GM12878 (cell line): ENCODE measurements around the gene MAT2B. TPM values are rescaled to one million over a fixed set of nuclear protein-coding genes. Genes with fewer than 3 reads are reported as not detected.
A peak's percentile ranks its signal among the peaks of the same experiment; 100 is the strongest.

Experiments used
- ATAC-seq: fragments of 200-7000 bp; cut with Tn5 transposase; 3 replicates; pipeline ENCODE4 v1.9.1; 2020; ENCODE audit warnings: mild to moderate bottlenecking, moderate library complexity
- BruUV-seq: library from RNA; stranded (reverse); fragments of 400-500 nt; replicated peaks from 2 replicates; lab custom pipeline; 2021; lab: Mats Ljungman, UMichigan
- CTCF ChIA-PET: fragments of 300-600 bp; sonication (Branson Sonifier 250); formaldehyde crosslinking; extraction: SDS; loops from one replicate; lab custom pipeline; 2021; ENCODE audit warnings: inconsistent platforms; lab: Yijun Ruan, JAX
- POLR2A ChIA-PET: fragments of 350-600 bp; formaldehyde crosslinking; extraction: SDS; loops from one replicate; lab custom pipeline; 2021; ENCODE audit warnings: inconsistent platforms; lab: Charles Lee
- RAD21 ChIA-PET: fragments of 300-600 bp; sonication (Branson Sonifier 250); formaldehyde crosslinking; loops from one replicate; lab custom pipeline; 2023; ENCODE audit warnings: antibody characterized with exemption; ENCODE audit not compliant: unreplicated experiment; lab: Charles Lee
- SMC1A ChIA-PET: fragments of 300-600 bp; sonication (Branson Sonifier 250); formaldehyde crosslinking; loops from one replicate; lab custom pipeline; 2023; ENCODE audit not compliant: unreplicated experiment, uncharacterized antibody; lab: Charles Lee
- DNase-seq: peaks from one replicate; pipeline ENCODE4 v3.0.0-alpha.2; 2011; ENCODE audit warnings: low read depth, low spot score
- FAIRE-seq: peaks from 3 replicates; lab custom pipeline; 2011; peaks lifted over from hg19 to GRCh38; lab: Jason Lieb, UNC
- H2AFZ ChIP-seq: 2 replicates; pipeline ENCODE4 v1.6.0; 2011; ENCODE audit warnings: low read depth, low read length, control low read depth; ENCODE audit not compliant: control insufficient read depth
- H3K27ac ChIP-seq: 2 replicates; pipeline ENCODE4 v1.5.1; 2011; ENCODE audit warnings: control low read depth; ENCODE audit not compliant: control insufficient read depth, insufficient read depth
- H3K27me3 ChIP-seq, 2 experiments: replicated peaks in 1 of 2; 2 replicates each; pipeline versions ENCODE4 v1.6.0 to v1.6.1; 2011; ENCODE audit warnings: low read length in 1 of 2; ENCODE audit not compliant: control insufficient read depth in 2 of 2, insufficient read depth in 2 of 2
- H3K36me3 ChIP-seq, 2 experiments: 2 replicates each; pipeline ENCODE4 v1.5.1; 2011; ENCODE audit warnings: low read length in 1 of 2; ENCODE audit not compliant: control insufficient read depth in 2 of 2, insufficient read depth in 2 of 2
- H3K4me1 ChIP-seq: 2 replicates; pipeline ENCODE4 v1.6.1; 2011; ENCODE audit warnings: mild to moderate bottlenecking, low read length, moderate library complexity, mixed read lengths; ENCODE audit not compliant: control insufficient read depth, insufficient read depth
- H3K4me2 ChIP-seq: 2 replicates; pipeline ENCODE4 v1.6.0; 2011; ENCODE audit warnings: control low read depth; ENCODE audit not compliant: control insufficient read depth, insufficient read depth
- H3K4me3 ChIP-seq: fragments of 200-600 bp; sonication (generic); 2 replicates; pipeline ENCODE4 v1.5.1; 2016
- H3K79me2 ChIP-seq: 2 replicates; pipeline ENCODE4 v1.6.0; 2011; ENCODE audit warnings: low read length; ENCODE audit not compliant: control insufficient read depth, insufficient read depth
- H3K9ac ChIP-seq: 2 replicates; pipeline ENCODE4 v1.8.0; 2011; ENCODE audit warnings: low read length, control low read depth, mixed read lengths; ENCODE audit not compliant: control insufficient read depth, insufficient read depth
- H3K9me3 ChIP-seq: replicated peaks from 3 replicates; pipeline ENCODE4 v1.5.1; 2011; ENCODE audit warnings: mild to moderate bottlenecking, low read length; ENCODE audit not compliant: control insufficient read depth, insufficient read depth
- H4K20me1 ChIP-seq: 2 replicates; pipeline ENCODE4 v1.6.0; 2011; ENCODE audit not compliant: control insufficient read depth, insufficient read depth
- ATF2 ChIP-seq: IDR thresholded peaks from 2 replicates; pipeline ENCODE4 v1.6.1; 2012; ENCODE audit warnings: low read length, inconsistent platforms
- BACH1 ChIP-seq: fragments of 450-650 bp; IDR thresholded peaks from 2 replicates; pipeline ENCODE4 v1.6.1; 2017; ENCODE audit warnings: mild to moderate bottlenecking, borderline replicate concordance
- BCL3 ChIP-seq: IDR thresholded peaks from 2 replicates; pipeline ENCODE4 v1.6.1; 2011; ENCODE audit warnings: borderline replicate concordance, low read depth, mild to moderate bottlenecking, moderate library complexity, low read length; ENCODE audit not compliant: insufficient read depth, poor library complexity, severe bottlenecking
- CBFB ChIP-seq: IDR thresholded peaks from 2 replicates; pipeline ENCODE4 v1.6.1; 2016; ENCODE audit warnings: antibody characterized with exemption, low read depth
- CEBPB ChIP-seq, 2 experiments: fragments of 150-350 bp in 1 of 2; IDR thresholded peaks; 2 replicates each; pipeline ENCODE4 v1.6.1; 2012 to 2014; ENCODE audit warnings: low read depth in 2 of 2, low read length in 2 of 2, borderline replicate concordance in 1 of 2, inconsistent platforms in 1 of 2
- CHD2 ChIP-seq: IDR thresholded peaks from 2 replicates; pipeline ENCODE4 v1.6.1; 2011; ENCODE audit warnings: low read depth, low read length, improper control_type of control experiment, borderline replicate concordance
- MEF2B ChIP-seq: fragments of 450-650 bp; IDR thresholded peaks from 2 replicates; pipeline ENCODE4 v1.6.1; 2018; ENCODE audit warnings: mild to moderate bottlenecking, moderate library complexity; ENCODE audit not compliant: partially characterized antibody, poor library complexity, severe bottlenecking
- MYC ChIP-seq: IDR thresholded peaks from 2 replicates; pipeline ENCODE4 v1.6.1; 2011; ENCODE audit warnings: mild to moderate bottlenecking, low read length, moderate library complexity, inconsistent platforms; ENCODE audit not compliant: insufficient read depth, insufficient replicate concordance, insufficient read length, severe bottlenecking
- NR2F1 ChIP-seq: fragments of 450-650 bp; conservative IDR thresholded peaks from 2 replicates; pipeline ENCODE4 v1.6.1; 2017; ENCODE audit warnings: mild to moderate bottlenecking
- POLR2AphosphoS2 ChIP-seq: IDR thresholded peaks from 2 replicates; pipeline ENCODE4 v1.6.1; 2011; ENCODE audit warnings: low read depth, mild to moderate bottlenecking, low read length, improper control_type of control experiment, moderate library complexity
- POLR2AphosphoS5 ChIP-seq: IDR thresholded peaks from 2 replicates; pipeline ENCODE4 v1.6.1; 2011; ENCODE audit warnings: mild to moderate bottlenecking, low read length, inconsistent platforms
- POU2F2 ChIP-seq: IDR thresholded peaks from 3 replicates; pipeline ENCODE4 v1.6.1; 2011; ENCODE audit warnings: low read depth, mild to moderate bottlenecking, low read length, borderline replicate concordance
- RB1 ChIP-seq: fragments of 450-650 bp; formaldehyde crosslinking; IDR thresholded peaks from 2 replicates; pipeline ENCODE4 v1.6.1; 2017; ENCODE audit warnings: mild to moderate bottlenecking, borderline replicate concordance
- RBBP5 ChIP-seq: fragments of 200-600 bp; sonication (generic); conservative IDR thresholded peaks from 2 replicates; pipeline ENCODE4 v1.6.1; 2016
- RFX5 ChIP-seq: IDR thresholded peaks from 2 replicates; pipeline ENCODE4 v1.6.1; 2011; ENCODE audit warnings: low read depth, low read length, improper control_type of control experiment
- SIN3A ChIP-seq: IDR thresholded peaks from 2 replicates; pipeline ENCODE4 v1.6.1; 2012; ENCODE audit warnings: low read depth, low read length, improper control_type of control experiment
- SMAD5 ChIP-seq: IDR thresholded peaks from 2 replicates; pipeline ENCODE4 v1.6.1; 2016; ENCODE audit warnings: antibody characterized with exemption, low read depth
- YY1 ChIP-seq: IDR thresholded peaks from 2 replicates; pipeline ENCODE4 v1.6.1; 2011; ENCODE audit warnings: low read depth, mild to moderate bottlenecking, low read length
- ZNF217 ChIP-seq: fragments of 450-650 bp; IDR thresholded peaks from 2 replicates; pipeline ENCODE4 v1.6.1; 2017; ENCODE audit warnings: antibody characterized with exemption, mild to moderate bottlenecking
- WGBS: methylation state at CpG from one replicate; pipeline ENCODE4 v1.1.6; 2016; ENCODE audit warnings: low lambda C conversion rate; ENCODE audit not compliant: insufficient replicate concordance, insufficient coverage; ENCODE audit errors: missing lambda C conversion rate; 5-methylcytosine and 5-hydroxymethylcytosine counted together
- in situ Hi-C: fragments of 300-500 bp; cut with MboI; formaldehyde crosslinking; loops from 9 replicates; pipeline ENCODE4 v1.14.3; 2018; ENCODE audit warnings: mixed read lengths
- intact Hi-C: fragments of 100-400 bp; cut with micrococcal nuclease; formaldehyde crosslinking; loops from one replicate; pipeline ENCODE4 v1.14.2; 2022; ENCODE audit not compliant: unreplicated experiment
- polyA plus RNA-seq, 11 experiments: library from polyadenylated mRNA; depleted of rRNA in 4 of 11; unstranded in 6 of 11; stranded (reverse) in 5 of 11; fragments of >200 nt; fragmentation: Nextera tagmentation in 4 of 11; fragmentation: Illumina TruSeq in 1 of 11; extraction: Ambion mirVana in 4 of 11; extraction: Trizol in 1 of 11; gene quantifications; 1 replicate in 1 of 11; 2 replicates in 10 of 11; pipeline versions ENCODE4 v1.2.1 to v1.2.3, GENCODE V29; 2011 to 2016; ENCODE audit warnings: inconsistent platforms in 2 of 11, missing spikeins in 2 of 11, low read depth in 1 of 11
- total RNA-seq, 4 experiments: library from RNA; depleted of rRNA in 3 of 4; stranded (reverse); fragments of >200 nt in 3 of 4; fragmentation: Illumina TruSeq in 1 of 4; extraction: Trizol in 1 of 4; gene quantifications; 2 replicates each; pipeline versions ENCODE4 v1.2.1 to v1.2.3, GENCODE V29; 2013 to 2021

The MAT2B gene
- total and polyA plus RNA-seq, 10 of the 15 experiments (the other 5 are each of a cell fraction or from before 2014, with no cell fraction given), result 43.2 to 122 (median 63.7) TPM

GRCh38 chr5:163459462-163459818 lies 46.0 kb upstream of the MAT2B start (continued):
- TF ChIP-seq MEF2B (no peak), NR2F1 (no peak)

- H3K4me2 ChIP-seq, result peak within 1 kb of the TSS; percentile 68
- peak within 1 kb of the TSS; percentile 96 for H3K9ac ChIP-seq
- peak within 1 kb of the TSS; percentile 99 for H2AFZ ChIP-seq
- H3K4me1 ChIP-seq, result no peaks in the 10 kb centered on the region; the same call in 1 of the 2 replicates
- ChIA-PET RAD21 (interaction anchor here (0.7 to 6.2 kb wide), 6 partner anchors 20 to 76 kb away, joined by 3 to 78 read pairs (median 4); partner anchors contain the start of genes CCNG1 and MAT2B), SMC1A (interaction anchor here (0.9 to 9.3 kb wide), 11 partner anchors 8 to 47 kb away, joined by 3 to 142 read pairs (median 5); partner anchors contain the start of genes CCNG1 and MAT2B), POLR2A (interaction anchor here (0.7 to 9.1 kb wide), 8 partner anchors 10 to 48 kb away, joined by 3 to 181 read pairs (median 13); partner anchors contain the start of genes CCNG1 and MAT2B), CTCF (interaction anchor here (0.6 to 6.6 kb wide), 9 partner anchors 14 to 51 kb away, joined by 3 to 74 read pairs (median 7); partner anchors contain the start of genes CCNG1 and MAT2B)
- DNase-seq (peak; percentile 96), FAIRE-seq (peak; percentile 98), ATAC-seq (peak; percentile 87)
- in situ Hi-C loops, result no loop called here
- no peaks in the 10 kb centered on the region for H4K20me1 ChIP-seq
- intact Hi-C loops, result loop anchor here (1.0 kb wide), 3 partner anchors 20 to 45 kb away; partner anchors contain the start of genes CCNG1 and MAT2B
- H3K79me2 ChIP-seq, result peaks cover 73% of the 10 kb centered on the region
- H3K27ac ChIP-seq, result peak within 1 kb of the TSS; percentile 99
- H3K9me3 ChIP-seq, result no peaks in the 10 kb centered on the region; the same call in 2 of the 3 replicates
- BruUV-seq, result no TSS peak
- H3K36me3 ChIP-seq, result peaks cover 0 to 2% of the 10 kb centered on the region in 2 experiments; a peak in 1 of 4 replicates
- peak within 1 kb of the TSS; percentile 91 for H3K4me3 ChIP-seq
- under 1% methylated on average over 59 of the region's 59 CpGs for WGBS
- no peaks in the 10 kb centered on the region for H3K27me3 ChIP-seq
- peak; percentile 59; the same call in 1 of the 2 replicates for TF ChIP-seq SIN3A
- TF ChIP-seq RFX5, result peak; percentile 35; the same call in 1 of the 2 replicates
- TF ChIP-seq CHD2, result no peak; the same call in 1 of the 2 replicates
- no peak for TF ChIP-seq BCL3
- TF ChIP-seq CEBPB (IDR thresholded peaks at IDR 0.05; ENCODE audit: borderline replicate concordance in 1 of 2, low read depth in 2 of 2, low read length in 2 of 2), result no peak
- peak; percentile 76; the same call in 1 of the 2 replicates for TF ChIP-seq POLR2AphosphoS2
- no peak for TF ChIP-seq ZNF217
- TF ChIP-seq POU2F2, result peak; percentile 66; the same call in 1 of the 3 replicates
- TF ChIP-seq BACH1, result peak; percentile 86
- peak; percentile 87 for TF ChIP-seq SMAD5
- 0 out of 2 replicates have a peak, but pooled peaks have one; percentile 57 for TF ChIP-seq CBFB
- TF ChIP-seq MYC, result peak; percentile 81
- peak; percentile 88 for TF ChIP-seq POLR2AphosphoS5
- TF ChIP-seq RBBP5, result no peak
- peak; percentile 41; the same call in 1 of the 2 replicates for TF ChIP-seq YY1
- peak; percentile 88; the same call in 1 of the 2 replicates for TF ChIP-seq RB1
- TF ChIP-seq ATF2, result no peak
Measured at GRCh38 chr5:163459819-163460561, 45.4 kb upstream of the MAT2B start, which contains the start of gene NUDCD2. Gene NUDCD2 (minus strand): TSS chr5:163460102. CDS start chr5:163460050, 52 bp downstream.
